Measurements from ENCODE around the gene SEH1L. TPM values are rescaled to one million over a fixed set of nuclear protein-coding genes. Genes with fewer than 3 reads are reported as not detected.

Gene SEH1L
- polyA plus RNA-seq, 2 of the 4 experiments (the other 2 are of a cell fraction), result 31.6 to 63.1 TPM

GRCh38 chr18:12930376-12930775 lies 17.4 kb upstream of the SEH1L start:
- CTCF ChIA-PET, result interaction anchor here (2.9 kb wide), 1 partner anchor 186 kb away, joined by 14 read pairs; no protein-coding TSS in a partner anchor
- WGBS (ENCODE audit: missing lambda C conversion rate), result 100% methylated on average over 3 of the region's 3 CpGs
- FAIRE-seq (no peak), ATAC-seq (no peak), DNase-seq (ENCODE audit: low read depth in 1 of 2, low spot score in 1 of 2) (no peak)
- Histone ChIP-seq H3K4me3 (no peak overlapping the region), H3K4me1 (0 out of 3 replicates have a peak, but pooled peaks cover 4% of the 10 kb centered on the region), H3K4me2 (no peak overlapping the region), H3K9me3 (no peaks in the 10 kb centered on the region), H3K27ac (no peak overlapping the region)
- no peak for TF ChIP-seq CTCF (IDR thresholded peaks at IDR 0.05)
- TF ChIP-seq SREBF2 (IDR thresholded peaks at IDR 0.05), result no peak
- no peak for TF ChIP-seq RCOR1 (IDR thresholded peaks at IDR 0.05; ENCODE audit: low read depth, low read length)
- no peak for TF ChIP-seq EP300 (IDR thresholded peaks at IDR 0.05)
- no peak for TF ChIP-seq SMC3 (IDR thresholded peaks at IDR 0.05)
- TF ChIP-seq NR3C1 (IDR thresholded peaks at IDR 0.05), result no peak
- no peak for TF ChIP-seq GATA3 (IDR thresholded peaks at IDR 0.05; ENCODE audit: borderline replicate concordance)
- TF ChIP-seq HDAC2 (IDR thresholded peaks at IDR 0.05), result no peak
- no peak for TF ChIP-seq CHD4 (IDR thresholded peaks at IDR 0.05; ENCODE audit: borderline replicate concordance)
- TF ChIP-seq CEBPB (IDR thresholded peaks at IDR 0.05), result no peak
- TF ChIP-seq ELK1 (IDR thresholded peaks at IDR 0.05; ENCODE audit: low read depth, low read length), result no peak
- no peak for TF ChIP-seq ZSCAN20 (CRISPR knock-in tag; IDR thresholded peaks at IDR 0.05)
- no peak for TF ChIP-seq JUN (IDR thresholded peaks at IDR 0.05)
- TF ChIP-seq RFX5 (IDR thresholded peaks at IDR 0.05), result no peak
- TF ChIP-seq RNF2 (IDR thresholded peaks at IDR 0.05; ENCODE audit: borderline replicate concordance, low read depth), result no peak
- TF ChIP-seq TP53 (CRISPR knock-in tag; IDR thresholded peaks at IDR 0.05), result no peak
- TF ChIP-seq CHD2 (IDR thresholded peaks at IDR 0.05; ENCODE audit: low read length, partially characterized antibody), result no peak
- TF ChIP-seq HEYL (CRISPR knock-in tag; IDR thresholded peaks at IDR 0.05), result no peak
- POLR2A ChIA-PET, result interaction anchor here (0.7 kb wide), 1 partner anchor 47 kb away, joined by 4 read pairs; no protein-coding TSS in a partner anchor

- no peak overlapping the region for H3K27ac ChIP-seq
- no peak overlapping the region for H3K4me2 ChIP-seq
- no peak for DNase-seq (ENCODE audit: low read depth in 1 of 2, low spot score in 1 of 2)
- no peak for TF ChIP-seq ZFP36 (IDR thresholded peaks at IDR 0.05; ENCODE audit: borderline replicate concordance, partially characterized antibody)
- TF ChIP-seq SREBF2 (IDR thresholded peaks at IDR 0.05), result no peak
- TF ChIP-seq NFE2L2 (conservative IDR thresholded peaks at IDR 0.05; ENCODE audit: low read length), result no peak
- no peak for TF ChIP-seq MAFK (IDR thresholded peaks at IDR 0.05; ENCODE audit: partially characterized antibody)
- TF ChIP-seq JUNB (IDR thresholded peaks at IDR 0.05), result no peak
- no peak for TF ChIP-seq FOXS1 (CRISPR knock-in tag; IDR thresholded peaks at IDR 0.05)
- no peak for TF ChIP-seq CTCF (IDR thresholded peaks at IDR 0.05)
- no peak for TF ChIP-seq MAZ (IDR thresholded peaks at IDR 0.05; ENCODE audit: borderline replicate concordance, low read depth, low read length)
- no peak for TF ChIP-seq NR3C1 (IDR thresholded peaks at IDR 0.05)
- no peak for TF ChIP-seq HOXB13 (CRISPR knock-in tag; IDR thresholded peaks at IDR 0.05; ENCODE audit: low read depth)
- no peak for TF ChIP-seq JUN (IDR thresholded peaks at IDR 0.05)
- no peak for TF ChIP-seq FOSL2 (IDR thresholded peaks at IDR 0.05)
- TF ChIP-seq FOSL2 (CRISPR knock-in tag; IDR thresholded peaks at IDR 0.05), result no peak
- no peak for TF ChIP-seq MAX (IDR thresholded peaks at IDR 0.05)
- H3K9me3 ChIP-seq, result no peaks in the 10 kb centered on the region
- 50% methylated on average over 3 of the region's 3 CpGs for WGBS (ENCODE audit: missing lambda C conversion rate)
- ATAC-seq, result no peak
- FAIRE-seq, result no peak
- no peak overlapping the region for H3K4me3 ChIP-seq
- CTCF ChIA-PET, result interaction anchor here (0.6 to 2.9 kb wide), 2 partner anchors 187 to 190 kb away, joined by 3 to 14 read pairs; no protein-coding TSS in a partner anchor
- 0 out of 3 replicates have a peak, but pooled peaks cover 4% of the 10 kb centered on the region for H3K4me1 ChIP-seq
- POLR2A ChIA-PET, result interaction anchor here (0.7 kb wide), 1 partner anchor 47 kb away, joined by 4 read pairs; no protein-coding TSS in a partner anchor
Observed at GRCh38 chr18:12930908-12931307, 16.9 kb upstream of the SEH1L start.
